GM12878 (cell line): ENCODE data around the gene THRB. TPM values are rescaled to one million over a fixed set of nuclear protein-coding genes. Genes with fewer than 3 reads are reported as not detected.

Experiments used
- ATAC-seq: fragments of 200-7000 bp; cut with Tn5 transposase; 3 replicates; pipeline ENCODE4 v1.9.1; 2020; ENCODE audit warnings: mild to moderate bottlenecking, moderate library complexity
- BruUV-seq: library from RNA; stranded (reverse); fragments of 400-500 nt; replicated peaks from 2 replicates; lab custom pipeline; 2021; lab: Mats Ljungman, UMichigan
- CTCF ChIA-PET: fragments of 300-600 bp; sonication (Branson Sonifier 250); formaldehyde crosslinking; extraction: SDS; loops from one replicate; lab custom pipeline; 2021; ENCODE audit warnings: inconsistent platforms; lab: Yijun Ruan, JAX
- POLR2A ChIA-PET: fragments of 350-600 bp; formaldehyde crosslinking; extraction: SDS; loops from one replicate; lab custom pipeline; 2021; ENCODE audit warnings: inconsistent platforms; lab: Charles Lee
- RAD21 ChIA-PET: fragments of 300-600 bp; sonication (Branson Sonifier 250); formaldehyde crosslinking; loops from one replicate; lab custom pipeline; 2023; ENCODE audit warnings: antibody characterized with exemption; ENCODE audit not compliant: unreplicated experiment; lab: Charles Lee
- SMC1A ChIA-PET: fragments of 300-600 bp; sonication (Branson Sonifier 250); formaldehyde crosslinking; loops from one replicate; lab custom pipeline; 2023; ENCODE audit not compliant: unreplicated experiment, uncharacterized antibody; lab: Charles Lee
- DNase-seq: peaks from one replicate; pipeline ENCODE4 v3.0.0-alpha.2; 2011; ENCODE audit warnings: low read depth, low spot score
- FAIRE-seq: peaks from 3 replicates; lab custom pipeline; 2011; peaks lifted over from hg19 to GRCh38; lab: Jason Lieb, UNC
- H2AFZ ChIP-seq: 2 replicates; pipeline ENCODE4 v1.6.0; 2011; ENCODE audit warnings: low read depth, low read length, control low read depth; ENCODE audit not compliant: control insufficient read depth
- H3K27ac ChIP-seq: 2 replicates; pipeline ENCODE4 v1.5.1; 2011; ENCODE audit warnings: control low read depth; ENCODE audit not compliant: control insufficient read depth, insufficient read depth
- H3K27me3 ChIP-seq, 2 experiments: replicated peaks in 1 of 2; 2 replicates each; pipeline versions ENCODE4 v1.6.0 to v1.6.1; 2011; ENCODE audit warnings: low read length in 1 of 2; ENCODE audit not compliant: control insufficient read depth in 2 of 2, insufficient read depth in 2 of 2
- H3K36me3 ChIP-seq, 2 experiments: 2 replicates each; pipeline ENCODE4 v1.5.1; 2011; ENCODE audit warnings: low read length in 1 of 2; ENCODE audit not compliant: control insufficient read depth in 2 of 2, insufficient read depth in 2 of 2
- H3K4me1 ChIP-seq: 2 replicates; pipeline ENCODE4 v1.6.1; 2011; ENCODE audit warnings: mild to moderate bottlenecking, low read length, moderate library complexity, mixed read lengths; ENCODE audit not compliant: control insufficient read depth, insufficient read depth
- H3K4me2 ChIP-seq: 2 replicates; pipeline ENCODE4 v1.6.0; 2011; ENCODE audit warnings: control low read depth; ENCODE audit not compliant: control insufficient read depth, insufficient read depth
- H3K4me3 ChIP-seq: fragments of 200-600 bp; sonication (generic); 2 replicates; pipeline ENCODE4 v1.5.1; 2016
- H3K79me2 ChIP-seq: 2 replicates; pipeline ENCODE4 v1.6.0; 2011; ENCODE audit warnings: low read length; ENCODE audit not compliant: control insufficient read depth, insufficient read depth
- H3K9ac ChIP-seq: 2 replicates; pipeline ENCODE4 v1.8.0; 2011; ENCODE audit warnings: low read length, control low read depth, mixed read lengths; ENCODE audit not compliant: control insufficient read depth, insufficient read depth
- H3K9me3 ChIP-seq: replicated peaks from 3 replicates; pipeline ENCODE4 v1.5.1; 2011; ENCODE audit warnings: mild to moderate bottlenecking, low read length; ENCODE audit not compliant: control insufficient read depth, insufficient read depth
- H4K20me1 ChIP-seq: 2 replicates; pipeline ENCODE4 v1.6.0; 2011; ENCODE audit not compliant: control insufficient read depth, insufficient read depth
- ESRRA ChIP-seq: IDR thresholded peaks from 2 replicates; pipeline ENCODE4 v1.6.1; 2012; ENCODE audit warnings: mild to moderate bottlenecking, low read length, improper control_type of control experiment
- HCFC1 ChIP-seq: fragments of 150-350 bp; IDR thresholded peaks from 2 replicates; pipeline ENCODE4 v1.6.1; 2014; ENCODE audit warnings: low read length
- KDM1A ChIP-seq: fragments of 200-600 bp; sonication (generic); IDR thresholded peaks from 2 replicates; pipeline ENCODE4 v1.6.1; 2016; ENCODE audit warnings: borderline replicate concordance
- MTA2 ChIP-seq: fragments of 450-650 bp; IDR thresholded peaks from 2 replicates; pipeline ENCODE4 v1.6.1; 2016; ENCODE audit warnings: low read depth, mild to moderate bottlenecking, moderate library complexity
- MYB ChIP-seq: fragments of 150-350 bp; IDR thresholded peaks from 2 replicates; pipeline ENCODE4 v1.6.1; 2014; ENCODE audit warnings: mild to moderate bottlenecking, low read depth, low read length, borderline replicate concordance
- RAD21 ChIP-seq: IDR thresholded peaks from 2 replicates; pipeline ENCODE4 v1.6.1; 2011; ENCODE audit warnings: mild to moderate bottlenecking, low read depth, low read length, moderate library complexity; ENCODE audit not compliant: insufficient read depth
- SUPT20H ChIP-seq: IDR thresholded peaks from 2 replicates; pipeline ENCODE4 v1.6.1; 2011; ENCODE audit warnings: low read depth, mild to moderate bottlenecking, low read length, moderate library complexity, borderline replicate concordance; ENCODE audit not compliant: control insufficient read depth
- ZSCAN29 ChIP-seq: fragments of 450-650 bp; IDR thresholded peaks from 2 replicates; pipeline ENCODE4 v1.6.1; 2017; ENCODE audit warnings: mild to moderate bottlenecking, moderate library complexity
- WGBS: methylation state at CpG from one replicate; pipeline ENCODE4 v1.1.6; 2016; ENCODE audit warnings: low lambda C conversion rate; ENCODE audit not compliant: insufficient replicate concordance, insufficient coverage; ENCODE audit errors: missing lambda C conversion rate; 5-methylcytosine and 5-hydroxymethylcytosine counted together
- in situ Hi-C: fragments of 300-500 bp; cut with MboI; formaldehyde crosslinking; loops from 9 replicates; pipeline ENCODE4 v1.14.3; 2018; ENCODE audit warnings: mixed read lengths
- intact Hi-C: fragments of 100-400 bp; cut with micrococcal nuclease; formaldehyde crosslinking; loops from one replicate; pipeline ENCODE4 v1.14.2; 2022; ENCODE audit not compliant: unreplicated experiment
- polyA plus RNA-seq, 11 experiments: library from polyadenylated mRNA; depleted of rRNA in 4 of 11; unstranded in 6 of 11; stranded (reverse) in 5 of 11; fragments of >200 nt; fragmentation: Nextera tagmentation in 4 of 11; fragmentation: Illumina TruSeq in 1 of 11; extraction: Ambion mirVana in 4 of 11; extraction: Trizol in 1 of 11; gene quantifications; 1 replicate in 1 of 11; 2 replicates in 10 of 11; pipeline versions ENCODE4 v1.2.1 to v1.2.3, GENCODE V29; 2011 to 2016; ENCODE audit warnings: inconsistent platforms in 2 of 11, missing spikeins in 2 of 11, low read depth in 1 of 11
- total RNA-seq, 4 experiments: library from RNA; depleted of rRNA in 3 of 4; stranded (reverse); fragments of >200 nt in 3 of 4; fragmentation: Illumina TruSeq in 1 of 4; extraction: Trizol in 1 of 4; gene quantifications; 2 replicates each; pipeline versions ENCODE4 v1.2.1 to v1.2.3, GENCODE V29; 2013 to 2021
- TF ChIP-seq, protein P1 (sequence below): IDR thresholded peaks from 2 replicates; pipeline ENCODE4 v1.6.1; 2011; ENCODE audit warnings: low read depth, mild to moderate bottlenecking, low read length, moderate library complexity, borderline replicate concordance; ENCODE audit errors: extremely low read depth
- TF ChIP-seq, protein P2 (sequence below): fragments of 450-650 bp; IDR thresholded peaks from 2 replicates; pipeline ENCODE4 v1.6.1; 2018; ENCODE audit warnings: borderline replicate concordance, mild to moderate bottlenecking; ENCODE audit not compliant: partially characterized antibody
- TF ChIP-seq, protein P3 (sequence below): IDR thresholded peaks from 2 replicates; pipeline ENCODE4 v1.6.1; 2011; ENCODE audit warnings: borderline replicate concordance, low read depth, mild to moderate bottlenecking, moderate library complexity, mixed read lengths, low read length; ENCODE audit not compliant: insufficient read depth; ENCODE audit errors: extremely low read length

The THRB gene
- total and polyA plus RNA-seq, 10 of the 15 experiments (the other 5 are each of a cell fraction or from before 2014, with no cell fraction given): 0.05 TPM; not detected in 9

DNA sequence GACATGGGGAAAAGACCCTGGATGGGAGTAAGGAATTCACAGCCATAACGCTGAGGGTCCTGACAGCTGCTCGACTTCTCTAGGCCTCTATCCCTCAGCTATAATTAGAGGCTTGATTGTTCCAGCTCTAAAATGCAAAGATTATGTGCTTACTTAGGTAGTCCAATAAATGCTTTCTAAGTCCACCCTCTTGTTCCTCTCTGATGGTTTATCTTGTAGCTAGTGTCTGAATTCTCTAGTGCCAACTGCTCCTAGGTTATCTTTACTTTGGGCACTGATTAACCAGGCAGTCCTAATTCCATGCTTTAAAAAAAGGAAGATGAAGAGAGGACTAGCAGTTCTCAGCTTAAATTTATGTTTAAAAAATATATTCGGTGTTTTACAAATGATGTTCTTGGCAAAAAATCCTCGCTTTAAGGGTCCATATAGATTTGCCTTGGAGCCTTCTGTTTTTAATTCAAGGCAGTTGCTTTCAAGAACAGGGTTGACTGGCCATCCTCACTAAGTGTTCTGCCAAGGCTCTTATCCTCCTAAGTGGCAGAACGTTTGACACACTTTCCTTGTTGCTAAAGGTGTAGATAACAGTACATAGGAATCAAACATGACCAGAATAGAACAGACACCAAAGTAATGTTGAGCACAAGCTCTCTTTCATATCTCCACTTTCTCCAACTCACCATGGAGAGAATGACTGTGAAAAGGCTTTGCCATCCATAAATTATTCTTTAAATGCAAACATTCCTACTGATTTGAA is 60.6 kb downstream of the THRB start:
- Histone ChIP-seq H3K4me3 (no peak overlapping the region), H3K27ac (no peak overlapping the region), H4K20me1 (no peaks in the 10 kb centered on the region), H3K4me1 (no peaks in the 10 kb centered on the region), H2AFZ (no peak overlapping the region), H3K9me3 (no peaks in the 10 kb centered on the region), H3K79me2 (no peaks in the 10 kb centered on the region), H3K4me2 (no peak overlapping the region), H3K9ac (no peak overlapping the region)
- in situ Hi-C loops: no loop called here
- no peak for DNase-seq
- ATAC-seq: no peak
- no peak for FAIRE-seq
- CTCF ChIA-PET: no interaction called here
- 28% methylated on average over 5 of the region's 5 CpGs for WGBS
- TF ChIP-seq ESRRA (no peak), SUPT20H (no peak), RAD21 (no peak), MYB (no peak), MTA2 (no peak), HCFC1 (no peak), KDM1A (no peak), ZSCAN29 (no peak)
- TF ChIP-seq, protein P1, sequence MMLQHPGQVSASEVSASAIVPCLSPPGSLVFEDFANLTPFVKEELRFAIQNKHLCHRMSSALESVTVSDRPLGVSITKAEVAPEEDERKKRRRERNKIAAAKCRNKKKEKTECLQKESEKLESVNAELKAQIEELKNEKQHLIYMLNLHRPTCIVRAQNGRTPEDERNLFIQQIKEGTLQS: no peak
- TF ChIP-seq, protein P2, sequence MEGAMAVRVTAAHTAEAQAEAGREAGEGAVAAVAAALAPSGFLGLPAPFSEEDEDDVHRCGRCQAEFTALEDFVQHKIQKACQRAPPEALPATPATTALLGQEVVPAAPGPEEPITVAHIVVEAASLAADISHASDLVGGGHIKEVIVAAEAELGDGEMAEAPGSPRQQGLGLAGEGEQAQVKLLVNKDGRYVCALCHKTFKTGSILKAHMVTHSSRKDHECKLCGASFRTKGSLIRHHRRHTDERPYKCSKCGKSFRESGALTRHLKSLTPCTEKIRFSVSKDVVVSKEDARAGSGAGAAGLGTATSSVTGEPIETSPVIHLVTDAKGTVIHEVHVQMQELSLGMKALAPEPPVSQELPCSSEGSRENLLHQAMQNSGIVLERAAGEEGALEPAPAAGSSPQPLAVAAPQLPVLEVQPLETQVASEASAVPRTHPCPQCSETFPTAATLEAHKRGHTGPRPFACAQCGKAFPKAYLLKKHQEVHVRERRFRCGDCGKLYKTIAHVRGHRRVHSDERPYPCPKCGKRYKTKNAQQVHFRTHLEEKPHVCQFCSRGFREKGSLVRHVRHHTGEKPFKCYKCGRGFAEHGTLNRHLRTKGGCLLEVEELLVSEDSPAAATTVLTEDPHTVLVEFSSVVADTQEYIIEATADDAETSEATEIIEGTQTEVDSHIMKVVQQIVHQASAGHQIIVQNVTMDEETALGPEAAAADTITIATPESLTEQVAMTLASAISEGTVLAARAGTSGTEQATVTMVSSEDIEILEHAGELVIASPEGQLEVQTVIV: no peak
- TF ChIP-seq, protein P3, sequence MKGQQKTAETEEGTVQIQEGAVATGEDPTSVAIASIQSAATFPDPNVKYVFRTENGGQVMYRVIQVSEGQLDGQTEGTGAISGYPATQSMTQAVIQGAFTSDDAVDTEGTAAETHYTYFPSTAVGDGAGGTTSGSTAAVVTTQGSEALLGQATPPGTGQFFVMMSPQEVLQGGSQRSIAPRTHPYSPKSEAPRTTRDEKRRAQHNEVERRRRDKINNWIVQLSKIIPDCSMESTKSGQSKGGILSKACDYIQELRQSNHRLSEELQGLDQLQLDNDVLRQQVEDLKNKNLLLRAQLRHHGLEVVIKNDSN: no peak
- TF ChIP-seq, all 136 proteins: peak for 0
- Histone ChIP-seq H3K36me3 (no peaks in the 10 kb centered on the region), H3K27me3 (no peaks in the 10 kb centered on the region)
- intact Hi-C loops: no loop called here
- BruUV-seq: no TSS peak
- POLR2A ChIA-PET: no interaction called here
- SMC1A ChIA-PET: interaction anchor here (1.3 kb wide), 1 partner anchor 15 kb away, joined by 4 read pairs; no protein-coding TSS in a partner anchor
- RAD21 ChIA-PET: no interaction called here
